H1 (cell line): ENCODE measurements around the gene WNK4. TPM values are rescaled to one million over a fixed set of nuclear protein-coding genes. Genes with fewer than 3 reads are reported as not detected.

Experiments used
- CTCF ChIA-PET: fragments of 300-600 bp; sonication (Branson Sonifier 250); formaldehyde crosslinking; loops from one replicate; lab custom pipeline; 2021; ENCODE audit not compliant: partially characterized antibody; lab: Charles Lee
- POLR2A ChIA-PET: fragments of 300-600 bp; sonication (Branson Sonifier 250); formaldehyde crosslinking; loops from one replicate; lab custom pipeline; 2021; ENCODE audit warnings: inconsistent platforms; ENCODE audit not compliant: partially characterized antibody; lab: Charles Lee
- DNase-seq, 2 experiments: peaks; one replicate each; pipeline versions ENCODE4 v3.0.0 to v3.0.0-alpha.2; 2010 to 2022; ENCODE audit warnings: low spot score in 2 of 2, low read depth in 1 of 2, mixed read lengths in 1 of 2
- FAIRE-seq: peaks from 2 replicates; lab custom pipeline; 2011; peaks lifted over from hg19 to GRCh38; lab: Jason Lieb, UNC
- H2AFZ ChIP-seq: 2 replicates; pipeline ENCODE4 v1.8.1; 2012; ENCODE audit warnings: low read length, inconsistent platforms
- H2AK5ac ChIP-seq: 2 replicates; pipeline ENCODE4 v1.6.1; 2013; ENCODE audit warnings: low read depth, low read length
- H2BK120ac ChIP-seq: replicated peaks from 2 replicates; pipeline ENCODE3; 2013; ENCODE audit warnings: low read depth, low read length, inconsistent platforms
- H2BK12ac ChIP-seq: 2 replicates; pipeline ENCODE4 v1.6.1; 2013; ENCODE audit warnings: low read depth, low read length
- H2BK15ac ChIP-seq: 2 replicates; pipeline ENCODE4 v1.6.1; 2013; ENCODE audit warnings: low read length
- H2BK20ac ChIP-seq: 2 replicates; pipeline ENCODE4 v1.6.1; 2013; ENCODE audit warnings: low read length
- H2BK5ac ChIP-seq: 2 replicates; pipeline ENCODE4 v1.6.1; 2013; ENCODE audit warnings: low read depth, low read length
- H3K14ac ChIP-seq: 2 replicates; pipeline ENCODE4 v1.6.1; 2013; ENCODE audit warnings: inconsistent platforms; ENCODE audit not compliant: insufficient read length
- H3K18ac ChIP-seq: 2 replicates; pipeline ENCODE4 v1.6.1; 2013; ENCODE audit warnings: low read length; ENCODE audit errors: extremely low read depth
- H3K23ac ChIP-seq: 2 replicates; pipeline ENCODE4 v1.6.1; 2013; ENCODE audit warnings: inconsistent platforms; ENCODE audit not compliant: insufficient read length
- H3K23me2 ChIP-seq: 2 replicates; pipeline ENCODE4 v1.6.1; 2013; ENCODE audit warnings: low read depth, low read length
- H3K27ac ChIP-seq: 2 replicates; pipeline ENCODE4 v1.6.1; 2011; ENCODE audit warnings: low read depth, low read length, inconsistent platforms
- H3K27me3 ChIP-seq, 4 experiments: replicated peaks in 1 of 4; 1 replicate in 1 of 4; 2 replicates in 3 of 4; pipeline versions ENCODE4 v1.6.1 to v1.8.1; 2011 to 2013; ENCODE audit warnings: low read length in 3 of 4, mild to moderate bottlenecking in 3 of 4, inconsistent platforms in 2 of 4, mixed read lengths in 2 of 4, moderate library complexity in 1 of 4; ENCODE audit not compliant: control insufficient read depth in 3 of 4, insufficient read depth in 3 of 4; ENCODE audit errors: extremely low read depth in 1 of 4
- H3K36me3 ChIP-seq, 4 experiments: 2 replicates each; pipeline versions ENCODE4 v1.6.1 to v1.8.1; 2011 to 2013; ENCODE audit warnings: mild to moderate bottlenecking in 4 of 4, low read length in 3 of 4, moderate library complexity in 2 of 4, control low read depth in 1 of 4, inconsistent platforms in 1 of 4; ENCODE audit not compliant: insufficient read depth in 4 of 4, control insufficient read depth in 2 of 4
- H3K4ac ChIP-seq: replicated peaks from 2 replicates; pipeline ENCODE3; 2013; ENCODE audit warnings: low read length, low read depth, mixed read lengths, inconsistent platforms; ENCODE audit not compliant: insufficient read length
- H3K4me1 ChIP-seq, 4 experiments: replicated peaks in 1 of 4; 1 replicate in 1 of 4; 2 replicates in 3 of 4; pipeline versions ENCODE4 v1.6.1 to v1.8.1; 2011 to 2013; ENCODE audit warnings: low read length in 3 of 4, inconsistent platforms in 2 of 4, mixed read lengths in 1 of 4; ENCODE audit not compliant: insufficient read depth in 4 of 4, control insufficient read depth in 3 of 4
- H3K4me2 ChIP-seq, 2 experiments: 2 replicates each; pipeline versions ENCODE4 v1.6.1 to v1.8.1; 2011 to 2013; ENCODE audit warnings: low read depth in 2 of 2, low read length in 2 of 2, control low read depth in 1 of 2, inconsistent platforms in 1 of 2, mild to moderate bottlenecking in 1 of 2; ENCODE audit not compliant: insufficient read depth in 1 of 2
- H3K4me3 ChIP-seq, 4 experiments: fragments of 200-600, 300-600 bp in 1 of 4; sonication (generic), shearing (Covaris generic), sonication (Bioruptor Twin) in 1 of 4; 2 replicates each; pipeline versions ENCODE4 v1.5.1 to v1.8.1; 2011 to 2016; ENCODE audit warnings: low read length in 4 of 4, low read depth in 3 of 4, control low read depth in 2 of 4, inconsistent platforms in 2 of 4, mild to moderate bottlenecking in 2 of 4, mixed read lengths in 1 of 4, moderate library complexity in 1 of 4; ENCODE audit not compliant: insufficient read depth in 2 of 4; ENCODE audit errors: extremely low read depth in 1 of 4
- H3K56ac ChIP-seq: replicated peaks from 2 replicates; pipeline ENCODE3; 2013; ENCODE audit warnings: low read depth, mild to moderate bottlenecking, mixed read lengths, low read length, inconsistent platforms; ENCODE audit not compliant: insufficient read length
- H3K79me1 ChIP-seq: 2 replicates; pipeline ENCODE4 v1.6.1; 2013; ENCODE audit warnings: low read depth, low read length, control low read depth
- H3K79me2 ChIP-seq, 2 experiments: 2 replicates each; pipeline versions ENCODE4 v1.6.1 to v1.8.1; 2012 to 2013; ENCODE audit warnings: low read length in 2 of 2, mild to moderate bottlenecking in 2 of 2, inconsistent platforms in 1 of 2; ENCODE audit not compliant: insufficient read depth in 2 of 2, control insufficient read depth in 1 of 2
- H3K9ac ChIP-seq, 4 experiments: replicated peaks in 1 of 4; 1 replicate in 1 of 4; 2 replicates in 3 of 4; pipeline versions ENCODE4 v1.6.1 to v1.8.1; 2011 to 2013; ENCODE audit warnings: low read depth in 3 of 4, low read length in 3 of 4, control low read depth in 2 of 4, mild to moderate bottlenecking in 2 of 4, moderate library complexity in 2 of 4, inconsistent platforms in 1 of 4; ENCODE audit errors: extremely low read depth in 1 of 4
- H3K9me3 ChIP-seq, 2 experiments: 2 replicates each; pipeline versions ENCODE4 v1.6.1 to v1.8.1; 2012 to 2013; ENCODE audit warnings: mild to moderate bottlenecking in 2 of 2, moderate library complexity in 2 of 2, control low read depth in 1 of 2, inconsistent platforms in 1 of 2, low read depth in 1 of 2, low read length in 1 of 2, mixed read lengths in 1 of 2; ENCODE audit not compliant: insufficient read depth in 2 of 2
- H4K20me1 ChIP-seq, 2 experiments: replicated peaks in 1 of 2; 2 replicates each; pipeline versions ENCODE3 to v1.8.1; 2011 to 2013; ENCODE audit warnings: inconsistent platforms in 2 of 2, low read length in 2 of 2, mild to moderate bottlenecking in 1 of 2; ENCODE audit not compliant: insufficient read depth in 2 of 2, control insufficient read depth in 1 of 2
- H4K5ac ChIP-seq: 2 replicates; pipeline ENCODE4 v1.6.1; 2013; ENCODE audit warnings: low read length, low read depth, mixed read lengths, inconsistent platforms; ENCODE audit not compliant: insufficient read length
- H4K8ac ChIP-seq: 2 replicates; pipeline ENCODE4 v1.8.0; 2013; ENCODE audit warnings: mild to moderate bottlenecking, moderate library complexity, low read length, inconsistent platforms; ENCODE audit not compliant: insufficient read depth; ENCODE audit errors: extremely low read depth
- H4K91ac ChIP-seq: replicated peaks from 2 replicates; pipeline ENCODE3; 2013; ENCODE audit warnings: low read length, mixed read lengths, inconsistent platforms; ENCODE audit not compliant: insufficient read length
- BCL11A ChIP-seq, 2 experiments: IDR thresholded peaks; one replicate each; pipeline ENCODE4 v1.6.1; 2011; ENCODE audit warnings: low read depth in 2 of 2, low read length in 2 of 2, mild to moderate bottlenecking in 2 of 2
- CBX5 ChIP-seq: fragments of 300-800, 300-1000 bp; sonication (generic); IDR thresholded peaks from 2 replicates; pipeline ENCODE4 v1.7.1; 2016; ENCODE audit warnings: antibody characterized with exemption, low read length, low read depth
- CREB1 ChIP-seq: IDR thresholded peaks from 2 replicates; pipeline ENCODE4 v1.6.1; 2012; ENCODE audit warnings: inconsistent platforms
- WGBS, 2 experiments: shearing (Covaris generic) in 1 of 2; methylation state at CpG; one replicate each; pipeline versions ENCODE4 v1.1.6 to v1.1.7; 2013 to 2015; ENCODE audit warnings: low lambda C conversion rate in 2 of 2, mixed read lengths in 2 of 2, inconsistent platforms in 1 of 2, low coverage in 1 of 2, missing lambda C conversion rate in 1 of 2; ENCODE audit not compliant: insufficient replicate concordance in 2 of 2, insufficient coverage in 1 of 2, insufficient read length in 1 of 2; ENCODE audit errors: extremely low coverage in 1 of 2, missing lambda C conversion rate in 1 of 2; 5-methylcytosine and 5-hydroxymethylcytosine counted together
- polyA plus RNA-seq, 7 experiments: library from polyadenylated mRNA; depleted of rRNA in 3 of 7; stranded (reverse) in 5 of 7; unstranded in 2 of 7; fragments of >200 nt in 5 of 7; fragments of 200-250 nt in 2 of 7; gene quantifications; 1 replicate in 5 of 7; 2 replicates in 1 of 7; 4 replicates in 1 of 7; pipeline versions ENCODE4 v1.2.1 to v1.2.3, GENCODE V29; 2011 to 2013; ENCODE audit warnings: missing spikeins in 2 of 7, mixed read lengths in 2 of 7
- total RNA-seq: library from RNA; stranded (reverse); fragmentation: NEBNext Ultra II Directional; extraction: Animal tissue kit (Norgen Biotek cat#: 25700); gene quantifications from 2 replicates; pipeline ENCODE4 v1.2.1, GENCODE V29; 2021

WNK4 gene
- total and polyA plus RNA-seq, 2 of the 8 experiments (the other 6 are each of a cell fraction or from before 2014, with no cell fraction given) = 0.21 to 1.7 TPM

DNA sequence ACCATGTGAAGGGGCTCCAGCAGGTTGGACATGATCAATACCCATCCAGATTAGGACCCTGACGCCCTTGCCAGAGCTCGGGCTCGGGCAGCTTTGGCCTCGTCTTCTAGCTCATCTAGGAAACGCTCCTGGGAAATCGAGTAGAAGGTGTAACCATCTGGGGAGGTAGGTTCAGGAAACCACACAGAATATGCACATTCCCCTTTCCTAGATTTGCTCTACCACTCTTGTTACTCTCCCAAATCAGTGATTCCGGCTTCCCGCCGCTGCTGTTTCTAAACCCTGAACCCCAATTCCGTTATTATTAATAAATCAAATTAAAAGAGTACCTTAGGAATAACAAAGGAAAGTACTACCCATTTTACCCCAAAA lies 17.6 kb downstream of the WNK4 start:
- H3K4ac ChIP-seq = no peak overlapping the region
- no peak overlapping the region for H2BK12ac ChIP-seq
- H2AK5ac ChIP-seq = no peak overlapping the region
- no peak overlapping the region for H4K91ac ChIP-seq
- peaks cover 5 to 8% of the 10 kb centered on the region in 2 experiments; a peak in 3 of 4 replicates for H3K9me3 ChIP-seq
- H3K23ac ChIP-seq = no peak overlapping the region
- H3K9ac ChIP-seq = peak overlapping the region; percentile 78 to 93 (median 90)
- H4K20me1 ChIP-seq = peaks cover 0 to 2% of the 10 kb centered on the region in 2 experiments
- H3K4me1 ChIP-seq = peaks cover 3 to 5% (median 4%) of the 10 kb centered on the region in 4 experiments; a peak in 6 of 7 replicates
- no peak overlapping the region for H3K56ac ChIP-seq
- H3K18ac ChIP-seq = no peak overlapping the region
- DNase-seq = no peak
- H3K23me2 ChIP-seq = no peaks in the 10 kb centered on the region
- H3K79me2 ChIP-seq = peaks cover 0 to 6% of the 10 kb centered on the region in 2 experiments; a peak in 2 of 4 replicates
- CTCF ChIA-PET = interaction anchor here (0.8 to 2.1 kb wide), 6 partner anchors 18 to 220 kb away, joined by 3 to 7 read pairs (median 4); partner anchors contain the start of gene WNK4
- H3K14ac ChIP-seq = no peak overlapping the region
- no peak overlapping the region for H3K27ac ChIP-seq
- H2BK20ac ChIP-seq = no peak overlapping the region
- no peak overlapping the region for H2BK120ac ChIP-seq
- POLR2A ChIA-PET = interaction anchor here (0.5 to 3.1 kb wide), 14 partner anchors 9 to 1058 kb away, joined by 3 to 17 read pairs (median 3); partner anchors contain the start of genes NAGLU, PSMC3IP and WNK4
- H3K27me3 ChIP-seq = peaks cover 0 to 11% (median 8%) of the 10 kb centered on the region in 4 experiments; a peak in 6 of 7 replicates
- no peak overlapping the region for H2BK15ac ChIP-seq
- H3K4me2 ChIP-seq = peak overlapping the region; percentile 85 to 95
- peak overlapping the region; percentile 90 to 100 (median 98) for H3K4me3 ChIP-seq
- peak overlapping the region; percentile 89; the same call in 1 of the 2 replicates for H4K8ac ChIP-seq
- no peaks in the 10 kb centered on the region; the same call in 1 of the 2 replicates for H3K79me1 ChIP-seq
- H2AFZ ChIP-seq = 0 out of 2 replicates have a peak overlapping the region, but pooled peaks have one; percentile 72
- no peak for TF ChIP-seq CBX5
- TF ChIP-seq CREB1 = no peak
- no peak for TF ChIP-seq BCL11A (IDR thresholded peaks at IDR 0.05; ENCODE audit: low read depth in 2 of 2, low read length in 2 of 2)
- TF ChIP-seq, all 59 proteins: peak for 0
- Histone ChIP-seq H3K36me3 (no peaks in the 10 kb centered on the region), H4K5ac (no peak overlapping the region), H2BK5ac (no peak overlapping the region)
- WGBS, 2 experiments = 54% methylated on average over 10 of the region's 10 CpGs; no CpG with 5 or more reads in 1 of the 2 experiments
- FAIRE-seq = no peak
